Osteoblast (primary cell): ENCODE measurements around the gene PLOD3. TPM values are rescaled to one million over a fixed set of nuclear protein-coding genes. Genes with fewer than 3 reads are reported as not detected.

ENCODE experiments used
- DNase-seq: peaks from one replicate; pipeline ENCODE4 v3.0.0; 2011; ENCODE audit warnings: low spot score, mixed read lengths; ENCODE audit not compliant: insufficient read length; ENCODE audit errors: missing footprints
- H2AFZ ChIP-seq: 2 replicates; pipeline ENCODE4 v1.6.0; 2011; ENCODE audit warnings: mild to moderate bottlenecking, low read length
- H3K27ac ChIP-seq: 2 replicates; pipeline ENCODE4 v1.5.1; 2011; ENCODE audit warnings: mild to moderate bottlenecking, low read depth, low read length, moderate library complexity
- H3K27me3 ChIP-seq: 2 replicates; pipeline ENCODE4 v1.6.0; 2012; ENCODE audit warnings: mild to moderate bottlenecking, control low read depth, inconsistent platforms, low read length, moderate library complexity; ENCODE audit not compliant: insufficient read depth
- H3K36me3 ChIP-seq: 2 replicates; pipeline ENCODE4 v1.5.1; 2011; ENCODE audit warnings: mild to moderate bottlenecking, low read length, control low read depth, moderate library complexity; ENCODE audit not compliant: insufficient read depth
- H3K4me1 ChIP-seq: 2 replicates; pipeline ENCODE4 v1.5.1; 2011; ENCODE audit warnings: mild to moderate bottlenecking, low read length, control low read depth, moderate library complexity; ENCODE audit not compliant: insufficient read depth
- H3K4me2 ChIP-seq: 2 replicates; pipeline ENCODE4 v1.6.0; 2011; ENCODE audit warnings: mild to moderate bottlenecking, low read length; ENCODE audit not compliant: insufficient read depth
- H3K4me3 ChIP-seq: fragments of 200-600 bp; sonication (generic); 3 replicates; pipeline ENCODE4 v1.5.1; 2012; ENCODE audit warnings: mild to moderate bottlenecking, low read length, inconsistent platforms; ENCODE audit not compliant: insufficient read depth
- H3K79me2 ChIP-seq: 2 replicates; pipeline ENCODE4 v1.6.0; 2012; ENCODE audit warnings: mild to moderate bottlenecking, low read length, control low read depth, inconsistent platforms; ENCODE audit not compliant: insufficient read depth
- H3K9me3 ChIP-seq: 2 replicates; pipeline ENCODE4 v1.5.1; 2011; ENCODE audit warnings: low read depth, low read length, control low read depth
- H4K20me1 ChIP-seq: 2 replicates; pipeline ENCODE4 v1.6.0; 2012; ENCODE audit warnings: mild to moderate bottlenecking, low read length, control low read depth; ENCODE audit not compliant: insufficient read depth
- CTCF ChIP-seq: IDR thresholded peaks from 2 replicates; pipeline ENCODE4 v1.5.1; 2011; ENCODE audit warnings: mild to moderate bottlenecking, low read depth, low read length, moderate library complexity; ENCODE audit errors: extremely low read depth
- total RNA-seq: library from RNA; depleted of rRNA; stranded (reverse); fragments of >200 nt; gene quantifications from 2 replicates; pipeline ENCODE4 v1.2.3, GENCODE V29; 2012

The PLOD3 gene
- total RNA-seq, 1 donor = 81.8 TPM

GRCh38 chr7:101216860-101217387, 457 bp downstream of the PLOD3 start:
- Histone ChIP-seq H3K27me3 (no peaks in the 10 kb centered on the region), H3K9me3 (no peaks in the 10 kb centered on the region), H4K20me1 (peaks cover 3% of the 10 kb centered on the region), H3K4me2 (peak overlapping the region; percentile 91), H3K79me2 (peaks cover 61% of the 10 kb centered on the region), H2AFZ (peak overlapping the region; percentile 79), H3K36me3 (peaks cover 13% of the 10 kb centered on the region), H3K4me3 (peak overlapping the region; percentile 89), H3K27ac (peak overlapping the region; percentile 58), H3K4me1 (peaks cover 16% of the 10 kb centered on the region)
- no peak for TF ChIP-seq CTCF
- DNase-seq = no peak

DNA sequence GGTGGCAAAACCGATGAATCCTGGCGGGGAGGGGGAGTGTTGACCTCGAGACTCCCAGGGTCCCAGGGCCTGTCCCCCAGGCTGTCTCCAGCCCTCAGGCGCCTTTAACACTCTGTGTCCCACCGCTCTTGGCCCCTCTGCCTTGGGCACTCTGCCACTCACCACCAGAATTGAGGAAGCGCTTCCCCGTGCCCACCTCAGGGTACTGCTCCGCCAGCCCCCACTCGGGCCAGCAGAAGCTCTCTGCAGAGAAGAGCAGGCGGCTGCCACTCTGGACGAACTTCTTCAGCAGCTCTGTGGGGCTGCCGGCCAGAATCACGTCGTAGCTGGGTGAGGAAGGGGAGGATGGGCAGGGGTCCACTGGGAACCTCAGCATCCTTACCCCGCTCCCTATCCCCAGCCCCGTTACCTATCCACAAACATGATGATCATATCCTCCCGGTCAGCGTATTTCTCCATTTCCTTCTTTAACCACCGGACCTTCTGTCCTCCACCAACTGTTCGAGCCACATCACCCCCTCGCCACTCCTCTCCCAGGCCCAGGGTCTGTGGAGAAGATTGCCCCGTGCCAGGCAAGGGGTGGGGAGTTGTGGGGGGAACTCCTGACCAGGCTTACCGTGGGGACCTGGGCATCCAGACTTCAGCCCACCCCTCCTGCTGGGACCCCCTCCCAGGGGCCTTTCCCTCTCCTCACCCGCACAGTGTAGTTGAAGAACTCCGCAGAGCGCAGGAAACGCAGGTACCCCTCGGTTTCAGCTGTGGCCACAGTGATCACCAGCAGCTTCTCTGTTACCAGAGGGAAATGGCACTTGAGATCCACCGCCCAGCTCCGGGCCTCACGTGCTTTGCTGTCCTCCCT, 1.2 kb downstream of the PLOD3 start:
- peaks cover 3% of the 10 kb centered on the region for H4K20me1 ChIP-seq
- H3K27ac ChIP-seq = peak overlapping the region; percentile 58
- DNase-seq = peak; percentile 95

GRCh38 chr7:101212014-101212413, 5.4 kb downstream of the PLOD3 start:
- Histone ChIP-seq H2AFZ (no peak overlapping the region), H3K4me2 (no peak overlapping the region), H3K4me1 (peaks cover 5% of the 10 kb centered on the region), H3K79me2 (peaks cover 20% of the 10 kb centered on the region), H3K27me3 (no peaks in the 10 kb centered on the region), H3K27ac (no peak overlapping the region), H3K36me3 (peaks cover 37% of the 10 kb centered on the region), H3K9me3 (no peaks in the 10 kb centered on the region), H4K20me1 (peaks cover 3% of the 10 kb centered on the region), H3K4me3 (no peak overlapping the region)
- TF ChIP-seq CTCF = no peak
- peak; percentile 84 for DNase-seq

More for the DNA sequence above, 1.2 kb downstream of the PLOD3 start:
- Histone ChIP-seq H3K9me3 (no peaks in the 10 kb centered on the region), H2AFZ (peak overlapping the region; percentile 79), H3K4me2 (peak overlapping the region; percentile 91), H3K27me3 (no peaks in the 10 kb centered on the region), H3K36me3 (peaks cover 20% of the 10 kb centered on the region), H3K79me2 (peaks cover 54% of the 10 kb centered on the region), H3K4me3 (peak overlapping the region; percentile 89), H3K4me1 (peaks cover 16% of the 10 kb centered on the region)
- no peak for TF ChIP-seq CTCF

- H4K20me1 ChIP-seq = peaks cover 3% of the 10 kb centered on the region
- peaks cover 15% of the 10 kb centered on the region for H3K79me2 ChIP-seq
- H3K4me2 ChIP-seq = no peak overlapping the region
- no peak overlapping the region for H3K4me3 ChIP-seq
- H3K36me3 ChIP-seq = peaks cover 37% of the 10 kb centered on the region
- H3K4me1 ChIP-seq = peaks cover 3% of the 10 kb centered on the region
- no peaks in the 10 kb centered on the region for H3K9me3 ChIP-seq
- no peak overlapping the region for H3K27ac ChIP-seq
- no peak overlapping the region for H2AFZ ChIP-seq
- no peak for TF ChIP-seq CTCF
- H3K27me3 ChIP-seq = no peaks in the 10 kb centered on the region
- no peak for DNase-seq
Observed at GRCh38 chr7:101211501-101211900, 5.9 kb downstream of the PLOD3 start.
